Measurements from ENCODE around the gene IQCB1. TPM values are rescaled to one million over a fixed set of nuclear protein-coding genes. Genes with fewer than 3 reads are reported as not detected.
A peak's percentile ranks its signal among the peaks of the same experiment; 100 is the strongest.

The IQCB1 gene
- total and polyA plus RNA-seq, 9 of the 15 experiments (the other 6 are each of a cell fraction or from before 2014, with no cell fraction given), result 21.1 to 38.1 (median 27.5) TPM

GRCh38 chr3:121834671-121835464 lies at the start of gene IQCB1, which contains the start of gene EAF2 (continued):
- no peak for TF ChIP-seq ZNF584 (CRISPR knock-in tag; IDR thresholded peaks at IDR 0.05; ENCODE audit: low read depth)
- TF ChIP-seq SREBF1 (IDR thresholded peaks at IDR 0.05; ENCODE audit: borderline replicate concordance, low read depth, low read length), result no peak
- no peak for TF ChIP-seq JUNB (CRISPR knock-in tag; conservative IDR thresholded peaks at IDR 0.05)
- TF ChIP-seq ZNF232 (CRISPR knock-in tag; IDR thresholded peaks at IDR 0.05), result no peak
- TF ChIP-seq, protein P1, sequence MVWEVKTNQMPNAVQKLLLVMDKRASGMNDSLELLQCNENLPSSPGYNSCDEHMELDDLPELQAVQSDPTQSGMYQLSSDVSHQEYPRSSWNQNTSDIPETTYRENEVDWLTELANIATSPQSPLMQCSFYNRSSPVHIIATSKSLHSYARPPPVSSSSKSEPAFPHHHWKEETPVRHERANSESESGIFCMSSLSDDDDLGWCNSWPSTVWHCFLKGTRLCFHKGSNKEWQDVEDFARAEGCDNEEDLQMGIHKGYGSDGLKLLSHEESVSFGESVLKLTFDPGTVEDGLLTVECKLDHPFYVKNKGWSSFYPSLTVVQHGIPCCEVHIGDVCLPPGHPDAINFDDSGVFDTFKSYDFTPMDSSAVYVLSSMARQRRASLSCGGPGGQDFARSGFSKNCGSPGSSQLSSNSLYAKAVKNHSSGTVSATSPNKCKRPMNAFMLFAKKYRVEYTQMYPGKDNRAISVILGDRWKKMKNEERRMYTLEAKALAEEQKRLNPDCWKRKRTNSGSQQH (CRISPR knock-in tag; IDR thresholded peaks at IDR 0.05), result no peak
- TF ChIP-seq TCF15 (CRISPR knock-in tag; IDR thresholded peaks at IDR 0.05), result no peak
- TF ChIP-seq ATF7 (IDR thresholded peaks at IDR 0.05), result peak; percentile 77; the same call in 1 of the 2 replicates
- 0 out of 4 replicates have a peak, but pooled peaks of 1 of the 2 experiments have one; percentile 9 for TF ChIP-seq UBTF (IDR thresholded peaks at IDR 0.05; ENCODE audit: borderline replicate concordance in 1 of 2, low read depth in 2 of 2, low read length in 2 of 2)
- TF ChIP-seq TSC22D4 (tag; IDR thresholded peaks at IDR 0.05), result no peak
- peak; percentile 84 for TF ChIP-seq TAF1 (IDR thresholded peaks at IDR 0.05; ENCODE audit: control insufficient read depth, extremely low read depth, insufficient read depth, low read length, severe bottlenecking)
- TF ChIP-seq NONO (IDR thresholded peaks at IDR 0.05; ENCODE audit: low read depth in 2 of 2, low read length in 1 of 2), result peak in 1 of 2 experiments; percentile 33; a peak in 1 of 4 replicates
- no peak for TF ChIP-seq PCBP2 (IDR thresholded peaks at IDR 0.05; ENCODE audit: low read depth, low read length, poor library complexity, severe bottlenecking)
- no peak for TF ChIP-seq SRSF9 (IDR thresholded peaks at IDR 0.05; ENCODE audit: borderline replicate concordance, low read depth, low read length)
- TF ChIP-seq HNRNPL (IDR thresholded peaks at IDR 0.05; ENCODE audit: low read depth, low read length), result no peak
- TF ChIP-seq CCNT2 (IDR thresholded peaks at IDR 0.05; ENCODE audit: borderline replicate concordance, extremely low read depth, insufficient read length, low read depth, low read length), result peak; percentile 27
- TF ChIP-seq RUNX1 (IDR thresholded peaks at IDR 0.05; ENCODE audit: low read depth), result no peak
- peak; percentile 9; the same call in 1 of the 2 replicates for TF ChIP-seq JUND (IDR thresholded peaks at IDR 0.05; ENCODE audit: borderline replicate concordance, low read depth, low read length)
- TF ChIP-seq JUND (tag; IDR thresholded peaks at IDR 0.05; ENCODE audit: borderline replicate concordance, low read depth, low read length), result no peak
- peak; percentile 83 for TF ChIP-seq TBP (optimal IDR thresholded peaks at IDR 0.05; ENCODE audit: low read depth, low read length)
- TF ChIP-seq PHF21A (IDR thresholded peaks at IDR 0.05; ENCODE audit: borderline replicate concordance, low read depth), result no peak
- TF ChIP-seq ELF1 (tag; IDR thresholded peaks at IDR 0.05), result peak; percentile 77
- TF ChIP-seq ARID2 (IDR thresholded peaks at IDR 0.05), result no peak
- TF ChIP-seq HNRNPLL (IDR thresholded peaks at IDR 0.05; ENCODE audit: low read depth, low read length, poor library complexity, severe bottlenecking), result peak; percentile 98

Measured in K562 (cell line).